ENCODE results near the gene SLC17A9.

SLC17A9 gene

DNA sequence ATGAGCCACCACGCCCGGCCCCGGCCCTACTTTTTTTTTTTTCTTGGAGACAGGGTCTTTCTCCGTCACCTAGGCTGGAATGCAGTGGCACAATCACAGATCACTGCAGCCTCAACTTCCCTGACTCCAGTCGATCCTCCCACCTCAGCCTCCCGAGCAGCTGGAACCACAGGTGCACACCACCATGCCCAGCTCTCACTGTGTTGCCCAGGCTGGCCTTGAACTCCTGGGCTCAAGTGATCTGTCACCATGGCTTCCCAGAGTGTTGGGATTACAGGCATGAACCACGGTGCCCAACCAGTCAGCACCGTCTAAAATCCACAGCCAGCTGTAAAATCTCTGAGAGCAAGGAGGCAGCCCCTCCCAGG is 17.4 kb downstream of the SLC17A9 start:
- H3K9ac ChIP-seq (ENCODE audit: low read length): no peak overlapping the region
- no peaks in the 10 kb centered on the region for H3K36me3 ChIP-seq (ENCODE audit: control insufficient read depth, insufficient read depth, low read length)
- no peak overlapping the region for H3K4me3 ChIP-seq (ENCODE audit: low read length)
- H3K4me1 ChIP-seq (ENCODE audit: control insufficient read depth, insufficient read depth, low read length): peaks cover 5% of the 10 kb centered on the region
- H3K27me3 ChIP-seq (ENCODE audit: control insufficient read depth, insufficient read depth, low read length): peaks cover 42% of the 10 kb centered on the region
- H3K9me3 ChIP-seq (ENCODE audit: control insufficient read depth, low read length): no peaks in the 10 kb centered on the region

DNA sequence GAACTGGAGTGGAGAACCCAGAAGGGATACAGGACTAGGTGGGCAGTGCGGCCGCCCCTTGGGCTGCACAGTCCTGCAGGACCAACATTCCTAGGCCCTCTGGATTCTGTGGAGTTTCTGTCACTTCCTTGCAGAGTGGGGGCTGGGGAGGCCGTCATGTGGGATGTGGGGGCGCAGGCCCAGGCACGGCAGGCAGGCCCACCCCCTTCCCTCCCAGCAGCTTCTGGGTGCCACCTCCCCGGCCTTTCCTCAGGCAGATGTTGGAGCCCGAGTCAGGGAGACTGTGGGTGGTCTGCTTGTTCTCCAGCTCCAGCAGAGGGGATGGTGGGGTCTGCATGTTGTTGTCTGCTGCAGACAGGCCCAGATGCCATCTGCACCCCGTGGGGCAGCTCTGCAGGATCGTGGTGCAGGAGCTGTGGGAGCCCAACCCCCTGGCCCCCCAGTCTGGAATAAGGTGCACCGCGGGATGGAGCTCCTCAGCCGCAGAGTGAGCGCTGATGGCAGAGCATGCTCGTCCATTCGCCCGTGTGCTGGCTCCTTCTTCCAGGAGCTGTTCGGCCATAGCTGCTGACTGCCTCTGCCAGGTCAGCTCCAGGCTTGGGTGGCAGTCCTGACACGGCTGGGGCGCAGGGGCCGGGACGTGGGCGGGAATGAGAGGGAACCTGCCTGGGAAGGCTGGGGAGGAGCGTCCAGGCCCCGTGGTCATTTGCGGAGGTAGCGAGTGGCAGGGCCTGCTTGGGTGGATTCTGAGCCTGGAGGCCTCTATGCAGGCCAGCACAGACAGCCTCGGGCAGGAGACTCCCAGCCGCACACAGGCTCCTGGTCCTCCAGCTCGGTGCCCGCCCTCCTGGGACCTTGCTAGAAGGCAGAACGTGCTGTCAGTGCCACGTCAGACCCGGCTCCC is 18.1 kb downstream of the SLC17A9 start:
- no peak overlapping the region for H3K4me3 ChIP-seq (ENCODE audit: low read length)
- no peak overlapping the region for H3K9ac ChIP-seq (ENCODE audit: low read length)
- no peaks in the 10 kb centered on the region for H3K9me3 ChIP-seq (ENCODE audit: control insufficient read depth, low read length)
- no peaks in the 10 kb centered on the region for H3K36me3 ChIP-seq (ENCODE audit: control insufficient read depth, insufficient read depth, low read length)
- H3K27me3 ChIP-seq (ENCODE audit: control insufficient read depth, insufficient read depth, low read length): peaks cover 48% of the 10 kb centered on the region
- H3K4me1 ChIP-seq (ENCODE audit: control insufficient read depth, insufficient read depth, low read length): peaks cover 5% of the 10 kb centered on the region

DNA sequence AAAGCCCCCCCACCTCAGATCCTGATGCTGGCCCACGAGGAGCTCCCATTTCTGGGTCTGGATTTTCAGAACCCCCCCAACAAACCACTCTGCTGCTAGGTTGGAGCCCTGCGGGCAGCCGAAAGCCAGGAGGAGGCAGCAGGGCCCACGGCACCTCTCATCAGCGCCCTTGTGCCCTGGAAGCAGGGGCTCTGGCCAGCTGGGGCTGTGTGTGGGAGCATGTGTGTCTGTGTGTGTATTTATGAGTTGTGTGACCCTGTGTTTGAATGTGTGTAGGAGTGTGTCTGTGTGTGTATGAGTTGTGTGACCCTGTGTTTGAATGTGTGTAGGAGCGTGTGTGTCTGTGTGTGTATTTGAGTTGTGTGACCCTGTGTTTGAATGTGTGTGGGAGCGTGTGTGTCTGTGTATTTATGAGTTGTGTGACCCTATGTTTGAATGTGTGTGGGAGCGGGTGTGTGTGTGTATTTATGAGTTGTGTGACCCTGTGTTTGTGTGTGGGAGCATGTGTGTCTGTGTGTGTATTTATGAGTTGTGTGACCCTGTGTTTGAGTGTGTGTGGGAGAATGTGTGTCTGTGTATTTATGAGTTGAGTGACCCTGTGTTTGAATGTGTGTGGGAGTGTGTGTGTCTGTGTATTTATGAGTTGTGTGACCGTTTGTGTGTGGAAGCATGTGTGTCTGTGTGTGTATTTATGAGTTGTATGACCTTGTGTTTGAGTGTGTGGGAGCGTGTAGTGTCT is 18.9 kb downstream of the SLC17A9 start:
- H3K4me1 ChIP-seq (ENCODE audit: control insufficient read depth, insufficient read depth, low read length): peaks cover 5% of the 10 kb centered on the region
- H3K27me3 ChIP-seq (ENCODE audit: control insufficient read depth, insufficient read depth, low read length): peaks cover 57% of the 10 kb centered on the region
- H3K9ac ChIP-seq (ENCODE audit: low read length): no peak overlapping the region
- H3K36me3 ChIP-seq (ENCODE audit: control insufficient read depth, insufficient read depth, low read length): no peaks in the 10 kb centered on the region
- no peak overlapping the region for H3K4me3 ChIP-seq (ENCODE audit: low read length)
- H3K9me3 ChIP-seq (ENCODE audit: control insufficient read depth, low read length): no peaks in the 10 kb centered on the region

DNA sequence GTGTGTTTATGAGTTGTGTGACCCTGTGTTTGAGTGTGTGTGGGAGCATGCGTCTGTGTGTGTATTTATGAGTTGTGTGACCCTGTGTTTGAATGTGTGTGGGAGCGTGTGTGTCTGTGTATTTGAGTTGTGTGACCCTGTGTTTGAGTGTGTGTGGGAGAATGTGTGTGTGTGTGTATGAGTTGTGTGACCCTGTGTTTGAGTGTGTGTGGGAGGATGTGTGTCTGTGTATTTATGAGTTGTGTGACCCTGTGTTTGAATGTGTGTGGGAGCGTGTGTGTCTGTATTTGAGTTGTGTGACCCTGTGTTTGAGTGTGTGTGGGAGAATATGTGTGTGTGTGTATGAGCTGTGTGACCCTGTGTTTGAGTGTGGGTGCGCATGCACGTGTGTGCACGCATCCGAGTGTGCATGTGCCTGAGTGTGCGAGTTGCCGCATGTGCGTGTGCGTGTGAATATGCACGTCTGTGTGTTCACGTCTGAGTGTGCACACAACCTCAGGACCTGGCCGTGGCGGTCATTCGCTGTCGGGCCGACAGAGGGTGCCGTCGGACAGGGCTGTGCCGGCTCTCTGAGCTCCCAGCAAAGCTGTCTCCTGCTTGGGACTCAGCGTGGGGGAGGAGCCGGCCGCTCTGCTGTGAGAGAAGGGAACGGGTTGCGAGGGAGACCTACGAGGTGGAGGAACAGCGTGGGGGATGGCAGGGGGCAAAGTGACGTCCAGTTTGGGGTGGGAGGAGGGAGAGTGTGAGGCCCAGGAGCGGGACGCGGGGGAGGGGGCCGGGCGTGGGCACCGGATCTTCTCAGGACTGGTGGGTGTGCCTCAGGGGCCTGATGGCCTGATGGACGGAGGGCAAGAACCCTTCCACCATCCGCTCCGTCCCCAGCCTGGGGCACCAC is 19.7 kb downstream of the SLC17A9 start:
- no peak overlapping the region for H3K9ac ChIP-seq (ENCODE audit: low read length)
- H3K9me3 ChIP-seq (ENCODE audit: control insufficient read depth, low read length): no peaks in the 10 kb centered on the region
- H3K4me3 ChIP-seq (ENCODE audit: low read length): no peak overlapping the region
- H3K4me1 ChIP-seq (ENCODE audit: control insufficient read depth, insufficient read depth, low read length): peaks cover 5% of the 10 kb centered on the region
- no peaks in the 10 kb centered on the region for H3K36me3 ChIP-seq (ENCODE audit: control insufficient read depth, insufficient read depth, low read length)
- H3K27me3 ChIP-seq (ENCODE audit: control insufficient read depth, insufficient read depth, low read length): peaks cover 63% of the 10 kb centered on the region

DNA sequence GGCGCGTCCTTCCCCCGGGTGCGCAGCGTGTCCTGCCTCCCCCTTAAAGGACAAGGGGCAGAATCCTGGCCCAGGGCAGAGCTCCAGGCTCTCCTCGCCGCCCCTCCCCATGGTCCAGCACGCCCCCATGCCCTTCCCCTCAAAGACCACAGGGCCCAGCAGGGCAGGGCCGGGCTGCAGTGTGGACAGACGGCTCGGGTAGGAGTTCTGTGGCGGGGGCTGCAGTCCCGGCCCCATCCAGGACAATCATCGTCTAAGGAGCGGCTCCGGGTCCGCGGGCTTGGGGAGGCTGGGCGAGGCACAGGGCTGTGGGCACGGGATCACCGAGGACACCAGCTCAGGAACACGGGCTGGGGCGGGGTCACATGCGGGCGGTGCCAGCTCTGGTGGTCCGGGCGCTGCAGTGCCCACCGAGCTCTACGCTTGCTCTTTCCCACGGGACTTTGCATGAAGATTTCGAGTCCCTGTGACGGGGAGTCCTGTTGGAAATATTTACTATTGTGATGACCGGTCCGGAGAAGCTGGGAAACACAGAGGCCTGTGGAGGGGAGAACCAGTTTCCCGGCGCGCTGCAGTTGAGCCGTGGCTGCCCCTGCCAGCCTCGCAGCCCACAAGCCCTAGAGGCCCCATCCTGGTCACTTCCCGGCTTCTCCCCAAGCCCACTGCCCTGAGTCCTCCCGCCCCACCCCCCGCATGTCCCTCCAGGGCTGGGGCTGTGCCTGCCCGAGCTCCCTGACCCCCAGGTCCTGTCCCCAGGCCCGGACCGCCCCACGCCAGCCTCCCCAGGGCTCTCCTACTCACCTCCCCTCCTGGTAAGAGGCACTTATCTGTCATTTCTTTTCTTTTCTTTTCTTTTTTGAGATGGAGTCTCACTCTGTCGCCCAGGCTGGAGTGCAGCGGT is 20.6 kb downstream of the SLC17A9 start:
- Histone ChIP-seq H3K4me1 (ENCODE audit: control insufficient read depth, insufficient read depth, low read length) (peaks cover 5% of the 10 kb centered on the region), H3K4me3 (ENCODE audit: low read length) (no peak overlapping the region), H3K9me3 (ENCODE audit: control insufficient read depth, low read length) (no peaks in the 10 kb centered on the region), H3K27me3 (ENCODE audit: control insufficient read depth, insufficient read depth, low read length) (peaks cover 72% of the 10 kb centered on the region), H3K9ac (ENCODE audit: low read length) (no peak overlapping the region), H3K36me3 (ENCODE audit: control insufficient read depth, insufficient read depth, low read length) (no peaks in the 10 kb centered on the region)

DNA sequence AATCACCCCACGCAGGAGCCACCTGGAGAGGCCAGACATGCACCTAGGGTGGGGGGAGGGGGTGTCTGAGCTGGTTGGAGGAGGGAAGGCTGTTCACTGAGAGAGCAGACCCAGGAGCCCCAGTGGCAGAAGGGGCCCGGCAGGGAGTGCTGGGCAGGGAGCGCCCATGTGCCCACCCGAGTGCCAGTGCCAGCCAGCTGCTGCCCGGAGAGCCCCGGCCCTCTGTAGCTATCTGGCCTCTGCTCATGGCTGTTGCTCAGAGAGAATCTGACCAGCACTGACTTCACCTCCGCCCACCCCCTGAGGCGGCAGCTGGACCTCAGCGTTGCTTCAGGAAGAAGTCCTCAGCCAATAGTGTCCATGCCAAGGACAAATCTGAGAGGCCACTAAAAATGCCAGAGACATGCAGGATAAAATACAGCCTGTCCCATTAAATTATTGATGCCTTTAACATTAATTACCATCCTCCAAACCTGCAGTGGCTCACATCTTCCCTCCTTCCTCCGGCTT is 22.8 kb downstream of the SLC17A9 start:
- peaks cover 88% of the 10 kb centered on the region for H3K27me3 ChIP-seq (ENCODE audit: control insufficient read depth, insufficient read depth, low read length)

DNA sequence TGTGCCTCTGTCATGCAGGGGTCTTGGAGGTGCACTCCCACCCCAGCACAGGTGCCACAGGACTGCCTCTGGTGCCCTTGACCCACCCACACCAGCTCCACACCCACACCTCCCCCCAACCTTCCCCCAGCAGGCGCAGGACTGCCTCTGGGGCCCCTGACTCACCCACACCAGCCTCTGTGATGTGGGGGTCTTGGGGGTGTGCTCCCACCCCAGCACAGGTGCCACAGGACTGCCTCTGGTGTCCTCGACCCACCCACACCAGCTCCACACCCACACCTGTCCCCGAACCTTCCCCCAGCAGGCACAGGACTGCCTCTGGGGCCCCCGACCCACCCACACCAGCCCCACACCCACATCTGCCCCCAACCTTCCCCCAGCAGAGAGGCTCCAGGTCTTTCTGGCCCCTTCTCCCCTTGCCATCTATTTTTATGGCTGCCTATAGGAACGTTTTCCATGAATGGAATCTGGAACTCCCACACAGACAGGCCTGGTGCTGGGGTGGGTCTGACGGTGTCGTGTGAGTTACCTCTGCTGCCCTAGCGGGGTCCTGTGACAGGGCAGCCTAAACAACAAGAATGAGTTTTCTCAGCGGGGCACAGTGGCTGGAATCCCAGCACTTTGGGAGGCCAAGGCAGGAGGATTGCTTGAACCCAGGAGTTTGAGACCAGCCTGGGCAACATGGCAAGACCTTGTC is 23.5 kb downstream of the SLC17A9 start:
- Histone ChIP-seq H3K9me3 (ENCODE audit: control insufficient read depth, low read length) (no peaks in the 10 kb centered on the region), H3K36me3 (ENCODE audit: control insufficient read depth, insufficient read depth, low read length) (no peaks in the 10 kb centered on the region), H3K4me3 (ENCODE audit: low read length) (no peak overlapping the region), H3K4me1 (ENCODE audit: control insufficient read depth, insufficient read depth, low read length) (peaks cover 5% of the 10 kb centered on the region), H3K27me3 (ENCODE audit: control insufficient read depth, insufficient read depth, low read length) (peaks cover 86% of the 10 kb centered on the region), H3K9ac (ENCODE audit: low read length) (no peak overlapping the region)

More for the DNA sequence above, 22.8 kb downstream of the SLC17A9 start:
- no peak overlapping the region for H3K4me3 ChIP-seq (ENCODE audit: low read length)
- peaks cover 5% of the 10 kb centered on the region for H3K4me1 ChIP-seq (ENCODE audit: control insufficient read depth, insufficient read depth, low read length)
- H3K9ac ChIP-seq (ENCODE audit: low read length): no peak overlapping the region
- H3K9me3 ChIP-seq (ENCODE audit: control insufficient read depth, low read length): no peaks in the 10 kb centered on the region
- no peaks in the 10 kb centered on the region for H3K36me3 ChIP-seq (ENCODE audit: control insufficient read depth, insufficient read depth, low read length)

DNA sequence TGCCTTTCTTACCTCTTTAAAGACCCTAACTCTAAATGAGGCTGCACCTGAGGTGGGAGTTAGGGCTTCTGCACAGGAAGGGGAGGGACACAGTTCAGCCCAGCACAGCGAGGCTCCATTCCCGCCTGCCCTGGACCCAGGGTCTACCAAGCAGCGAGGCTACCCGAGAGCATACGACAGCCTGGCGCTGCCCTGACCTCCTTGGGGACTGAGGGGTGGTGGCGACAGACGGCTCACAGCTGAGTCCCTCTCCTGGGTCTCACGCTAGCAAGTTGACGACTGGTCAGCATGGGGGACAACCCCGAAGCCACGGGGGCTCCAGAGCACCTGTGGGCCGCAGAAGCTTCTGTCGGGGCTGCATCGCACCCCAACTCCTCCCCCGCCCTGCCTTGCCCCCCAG is 24.4 kb downstream of the SLC17A9 start:
- Histone ChIP-seq H3K9me3 (ENCODE audit: control insufficient read depth, low read length) (no peaks in the 10 kb centered on the region), H3K4me1 (ENCODE audit: control insufficient read depth, insufficient read depth, low read length) (peaks cover 5% of the 10 kb centered on the region), H3K9ac (ENCODE audit: low read length) (no peak overlapping the region), H3K4me3 (ENCODE audit: low read length) (no peak overlapping the region), H3K27me3 (ENCODE audit: control insufficient read depth, insufficient read depth, low read length) (peaks cover 87% of the 10 kb centered on the region), H3K36me3 (ENCODE audit: control insufficient read depth, insufficient read depth, low read length) (no peaks in the 10 kb centered on the region)

DNA sequence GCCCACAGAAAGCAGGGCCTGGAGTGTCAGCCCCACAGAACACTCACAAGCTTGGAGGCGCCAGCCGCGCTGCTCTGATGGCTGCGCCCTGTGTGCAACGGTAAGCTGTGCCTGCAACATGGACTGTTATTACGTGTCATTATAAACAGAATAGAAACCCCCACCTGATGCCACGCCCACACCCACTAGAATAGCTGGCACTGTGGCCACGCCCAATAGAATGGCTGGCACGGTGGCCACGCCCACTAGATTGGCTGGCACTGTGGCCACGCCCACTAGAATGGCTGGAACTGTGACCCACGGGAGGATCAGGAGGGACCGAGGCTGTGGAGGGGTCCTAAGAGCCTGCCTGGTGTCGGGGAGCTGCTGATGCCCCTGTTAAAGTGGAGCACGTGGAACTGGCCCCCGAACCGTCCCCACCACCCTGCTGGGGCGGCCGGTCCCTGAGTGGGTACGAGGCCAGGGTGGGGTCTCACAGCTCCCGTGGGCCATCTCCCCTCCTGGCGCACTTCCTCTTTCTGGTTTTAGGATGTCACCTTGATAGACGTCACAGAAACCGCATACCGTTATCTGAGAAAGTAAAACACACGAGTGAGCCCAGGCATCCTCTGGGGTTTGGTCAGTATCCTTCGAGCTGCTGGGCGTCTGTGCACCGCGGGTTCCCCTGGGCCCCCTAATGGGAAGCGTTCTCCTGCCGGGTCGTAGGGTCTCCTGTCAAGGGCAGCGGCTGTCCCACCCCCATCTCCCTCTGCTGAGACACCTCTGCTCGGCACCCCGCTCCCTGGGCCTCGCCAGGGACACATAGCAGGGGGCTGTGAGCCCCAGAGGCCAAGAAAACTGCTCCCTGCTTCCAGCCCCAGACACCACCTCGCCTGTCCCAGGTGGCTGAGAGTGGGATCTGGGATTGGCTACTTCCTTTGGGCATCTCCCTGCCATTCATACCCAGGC is 25.4 kb downstream of the SLC17A9 start:
- Histone ChIP-seq H3K4me1 (ENCODE audit: control insufficient read depth, insufficient read depth, low read length) (peaks cover under 1% of the 10 kb centered on the region), H3K9me3 (ENCODE audit: control insufficient read depth, low read length) (no peaks in the 10 kb centered on the region), H3K9ac (ENCODE audit: low read length) (no peak overlapping the region), H3K4me3 (ENCODE audit: low read length) (no peak overlapping the region), H3K27me3 (ENCODE audit: control insufficient read depth, insufficient read depth, low read length) (peaks cover 90% of the 10 kb centered on the region), H3K36me3 (ENCODE audit: control insufficient read depth, insufficient read depth, low read length) (no peaks in the 10 kb centered on the region)

DNA sequence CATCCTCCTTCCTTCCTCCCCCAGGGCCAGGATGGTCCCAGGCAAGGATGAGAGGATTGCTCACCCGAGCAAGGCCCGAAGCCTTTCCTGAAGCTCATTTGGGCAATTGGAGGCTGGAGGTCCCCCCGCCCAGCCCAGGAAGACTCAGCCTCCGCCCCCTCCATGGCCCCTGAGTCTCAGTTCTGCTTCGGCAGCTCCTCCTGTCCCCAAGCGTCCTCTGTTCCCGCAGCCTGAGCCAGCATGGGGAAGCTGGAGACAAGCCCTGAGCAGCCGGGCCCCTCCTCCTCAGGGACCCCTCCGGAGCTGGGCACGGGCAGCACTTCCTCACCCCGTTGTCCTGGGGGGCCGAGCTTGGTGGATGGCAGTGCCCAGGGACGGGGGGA is 26.0 kb downstream of the SLC17A9 start:
- Histone ChIP-seq H3K27me3 (ENCODE audit: control insufficient read depth, insufficient read depth, low read length) (peaks cover 84% of the 10 kb centered on the region), H3K9ac (ENCODE audit: low read length) (no peak overlapping the region), H3K36me3 (ENCODE audit: control insufficient read depth, insufficient read depth, low read length) (no peaks in the 10 kb centered on the region), H3K4me1 (ENCODE audit: control insufficient read depth, insufficient read depth, low read length) (no peaks in the 10 kb centered on the region), H3K4me3 (ENCODE audit: low read length) (no peak overlapping the region), H3K9me3 (ENCODE audit: control insufficient read depth, low read length) (no peaks in the 10 kb centered on the region)
